SK-N-SH (cell line): ENCODE data around the gene P3H4.

Experiments
- ELF1 ChIP-seq: IDR thresholded peaks from 2 replicates; pipeline ENCODE4 v1.4.0; 2012
- EP300 ChIP-seq, 2 experiments: IDR thresholded peaks; 2 replicates each; pipeline versions ENCODE4 v1.4.0 to v1.6.1; 2012; ENCODE audit warnings: borderline replicate concordance in 1 of 2, low read depth in 1 of 2, low read length in 1 of 2
- GATA2 ChIP-seq: sonication (generic); formaldehyde crosslinking; IDR thresholded peaks from 2 replicates; pipeline ENCODE4 v1.5.0; 2020; ENCODE audit warnings: mild to moderate bottlenecking, missing genetic modification reagents
- POLR2AphosphoS5 ChIP-seq: IDR thresholded peaks from 2 replicates; pipeline ENCODE4 v1.6.1; 2012; ENCODE audit warnings: low read depth, low read length
- REST ChIP-seq: IDR thresholded peaks from 2 replicates; pipeline ENCODE4 v1.6.1; 2012; ENCODE audit warnings: mild to moderate bottlenecking, low read depth, low read length, moderate library complexity
- TF ChIP-seq, protein P1 (sequence below): fragments of 200-600 bp; sonication (generic); IDR thresholded peaks from 2 replicates; pipeline ENCODE4 v1.6.1; 2017; ENCODE audit warnings: antibody characterized with exemption, mild to moderate bottlenecking, moderate library complexity

GRCh38 chr17:41848788-41849187 lies 37.0 kb upstream of the P3H4 start:
- TF ChIP-seq, protein P1, sequence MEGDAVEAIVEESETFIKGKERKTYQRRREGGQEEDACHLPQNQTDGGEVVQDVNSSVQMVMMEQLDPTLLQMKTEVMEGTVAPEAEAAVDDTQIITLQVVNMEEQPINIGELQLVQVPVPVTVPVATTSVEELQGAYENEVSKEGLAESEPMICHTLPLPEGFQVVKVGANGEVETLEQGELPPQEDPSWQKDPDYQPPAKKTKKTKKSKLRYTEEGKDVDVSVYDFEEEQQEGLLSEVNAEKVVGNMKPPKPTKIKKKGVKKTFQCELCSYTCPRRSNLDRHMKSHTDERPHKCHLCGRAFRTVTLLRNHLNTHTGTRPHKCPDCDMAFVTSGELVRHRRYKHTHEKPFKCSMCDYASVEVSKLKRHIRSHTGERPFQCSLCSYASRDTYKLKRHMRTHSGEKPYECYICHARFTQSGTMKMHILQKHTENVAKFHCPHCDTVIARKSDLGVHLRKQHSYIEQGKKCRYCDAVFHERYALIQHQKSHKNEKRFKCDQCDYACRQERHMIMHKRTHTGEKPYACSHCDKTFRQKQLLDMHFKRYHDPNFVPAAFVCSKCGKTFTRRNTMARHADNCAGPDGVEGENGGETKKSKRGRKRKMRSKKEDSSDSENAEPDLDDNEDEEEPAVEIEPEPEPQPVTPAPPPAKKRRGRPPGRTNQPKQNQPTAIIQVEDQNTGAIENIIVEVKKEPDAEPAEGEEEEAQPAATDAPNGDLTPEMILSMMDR: no peak
- TF ChIP-seq ELF1 (no peak), REST (no peak), POLR2AphosphoS5 (no peak), GATA2 (no peak), EP300 (IDR thresholded peaks at IDR 0.05; ENCODE audit: borderline replicate concordance in 1 of 2, low read depth in 1 of 2, low read length in 1 of 2) (no peak)
